GM21723 (cell line): ENCODE data around the gene ILRUN.
A peak's percentile ranks its signal among the peaks of the same experiment; 100 is the strongest.
"Not testable (repeated sequence)": the region's sequence is repeated elsewhere in the genome, so short reads cannot be mapped to it uniquely, and the experiment has no call there.

Experiments
- ATAC-seq: cut with Tn5 transposase; IDR thresholded peaks from one replicate; pipeline ENCODE4 v1.9.1; 2021; ENCODE audit warnings: mild to moderate bottlenecking, moderate library complexity; ENCODE audit not compliant: unreplicated experiment

Gene ILRUN

DNA sequence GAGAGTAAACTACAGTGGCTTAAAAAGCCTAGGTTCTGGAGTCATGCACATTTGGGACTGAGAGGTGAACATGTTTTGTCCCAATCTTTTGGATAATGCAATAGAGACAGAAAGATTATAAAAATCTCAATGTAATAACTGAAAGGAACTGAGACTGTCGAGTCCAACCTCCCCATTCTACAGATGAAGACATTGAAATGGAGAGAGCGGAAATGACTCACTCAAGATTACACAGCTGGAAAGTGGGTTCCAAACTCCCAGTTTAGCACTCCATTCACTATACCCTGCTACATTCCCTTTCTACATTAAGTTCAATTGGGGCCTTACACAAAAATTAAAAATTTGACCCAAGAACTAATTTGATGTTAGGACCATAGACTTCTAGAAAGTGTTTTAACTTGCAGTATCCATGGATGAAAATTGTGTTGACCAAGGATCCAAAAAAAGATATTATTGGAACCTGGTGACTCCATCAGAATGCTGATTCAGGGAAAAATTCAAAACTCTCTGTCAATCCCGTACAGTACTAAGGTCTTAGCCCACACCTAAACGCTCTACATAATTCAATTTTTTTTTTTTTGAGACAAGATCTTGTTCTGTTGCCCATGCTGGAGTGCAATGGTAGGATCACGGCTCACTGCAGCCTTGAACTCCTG, 1.5 kb upstream of the ILRUN start:
- no peak for ATAC-seq

DNA sequence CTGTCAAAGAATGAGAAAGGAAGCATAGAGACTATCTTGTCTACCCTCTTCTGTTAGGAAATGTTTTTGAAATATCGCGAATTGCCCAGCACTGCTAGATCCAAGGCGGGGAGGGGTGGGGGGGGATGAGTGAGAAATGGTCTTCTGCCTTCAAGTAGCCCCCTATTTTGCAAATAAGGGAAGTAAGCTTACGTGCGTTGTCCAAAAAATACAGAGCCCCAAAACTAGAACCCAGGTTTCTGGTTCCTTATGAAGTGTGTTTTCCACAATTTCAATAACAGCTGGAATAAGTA, 923 bp upstream of the ILRUN start:
- ATAC-seq = no peak

DNA sequence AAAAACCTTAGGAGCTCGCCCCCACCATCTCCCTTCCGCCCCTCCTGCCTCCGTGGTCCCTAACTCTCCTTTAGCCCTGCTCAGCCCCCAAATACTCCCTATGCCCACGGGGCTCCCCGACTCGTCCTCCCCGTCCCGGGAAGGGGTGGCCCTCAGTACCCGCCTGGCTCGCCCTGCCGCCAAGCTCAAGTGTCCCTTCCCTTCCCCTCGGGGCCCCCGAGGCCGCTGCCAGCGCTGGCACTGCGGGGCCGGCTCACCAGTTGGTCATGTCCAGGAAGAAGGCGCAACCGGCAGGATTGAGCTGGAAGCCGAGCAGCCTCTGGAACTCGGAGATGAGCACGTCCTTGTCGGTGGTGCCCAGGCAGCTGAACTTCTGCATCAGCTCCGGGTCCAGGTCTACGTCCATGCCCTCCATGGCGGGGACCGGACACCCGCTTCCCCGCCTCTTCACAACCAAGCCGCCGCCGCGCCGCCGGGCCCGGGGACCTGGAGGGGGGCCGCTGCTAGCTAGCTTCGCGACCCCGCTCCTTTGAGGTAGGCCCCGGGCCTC, 303 bp downstream of the ILRUN start:
- ATAC-seq = peak; percentile 29

DNA sequence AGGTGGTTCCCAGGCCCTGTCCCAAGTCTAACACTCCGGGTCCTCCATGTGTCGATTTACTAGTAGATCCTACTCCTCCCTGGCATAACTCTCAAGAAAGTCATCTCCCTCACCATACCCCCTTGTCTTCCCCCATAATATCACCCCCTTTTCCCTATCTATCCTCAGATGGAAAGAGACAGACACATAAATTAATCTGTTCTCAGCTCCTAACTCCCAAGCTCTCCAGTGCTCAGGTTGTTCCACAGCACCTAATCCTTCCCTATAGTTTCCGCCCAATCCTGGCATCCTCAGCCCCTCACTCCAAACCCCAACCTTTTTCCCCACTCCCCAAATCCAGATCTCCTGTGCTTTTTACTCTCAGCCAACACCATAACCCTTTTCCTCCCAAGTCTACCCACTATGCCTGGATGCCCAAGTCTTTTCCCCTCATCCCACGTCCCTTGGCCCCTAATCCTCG, 808 bp downstream of the ILRUN start:
- no peak for ATAC-seq

DNA sequence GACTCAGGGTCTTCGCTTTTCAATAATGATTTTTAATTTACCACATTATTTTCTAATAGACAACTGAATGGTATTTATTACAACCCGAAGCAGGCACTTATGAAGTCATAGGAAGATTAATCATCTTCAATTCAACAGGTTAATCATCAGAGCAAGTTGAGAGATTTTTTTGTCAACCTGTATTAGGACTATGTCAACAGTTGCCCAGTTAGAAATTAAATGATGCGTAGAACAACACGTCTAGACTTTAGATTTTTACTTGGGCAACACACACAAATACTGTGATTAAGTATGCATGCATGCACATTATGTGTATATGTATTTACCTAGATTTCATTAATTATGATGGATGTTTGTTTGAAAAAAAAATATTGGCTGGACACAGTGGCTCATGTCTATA, 4.3 kb downstream of the ILRUN start:
- ATAC-seq = no peak

DNA sequence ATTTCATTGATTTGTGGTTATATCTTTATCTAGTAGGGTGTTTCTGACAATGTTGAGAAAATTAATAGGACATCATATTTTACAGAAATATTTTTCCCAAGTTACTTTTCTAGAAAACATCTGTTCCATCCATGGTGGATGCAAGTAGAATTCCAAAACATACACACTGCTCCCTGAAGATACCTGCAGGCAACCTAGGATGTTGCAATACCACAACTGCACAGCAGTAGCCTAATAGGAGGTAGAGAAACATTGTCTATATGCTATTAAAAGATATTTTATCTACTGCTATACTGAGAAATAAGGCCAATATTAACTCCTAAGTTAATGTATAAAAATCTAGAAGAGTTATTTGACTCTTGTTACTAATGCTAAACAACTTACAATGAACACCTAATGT, 6.8 kb downstream of the ILRUN start:
- ATAC-seq = no peak

DNA sequence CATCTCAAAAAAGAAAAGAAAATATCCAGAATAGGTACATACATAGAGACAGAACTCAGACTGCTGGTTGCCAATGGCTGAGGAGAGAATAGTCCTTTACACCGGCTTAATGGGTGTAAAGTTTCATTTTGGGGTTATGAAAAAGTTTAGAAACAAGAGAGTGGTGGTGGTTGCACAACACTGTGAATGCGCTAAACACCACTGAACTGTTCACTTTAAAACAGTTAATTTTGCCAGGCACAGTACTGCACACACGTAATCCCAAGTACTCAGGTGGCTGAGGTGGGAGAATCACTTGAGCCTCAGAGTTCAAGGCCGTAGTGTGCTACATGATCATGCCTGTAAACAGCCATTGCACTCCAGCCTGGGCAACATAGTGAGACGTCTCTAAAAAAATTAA, 7.6 kb downstream of the ILRUN start:
- no peak for ATAC-seq

DNA sequence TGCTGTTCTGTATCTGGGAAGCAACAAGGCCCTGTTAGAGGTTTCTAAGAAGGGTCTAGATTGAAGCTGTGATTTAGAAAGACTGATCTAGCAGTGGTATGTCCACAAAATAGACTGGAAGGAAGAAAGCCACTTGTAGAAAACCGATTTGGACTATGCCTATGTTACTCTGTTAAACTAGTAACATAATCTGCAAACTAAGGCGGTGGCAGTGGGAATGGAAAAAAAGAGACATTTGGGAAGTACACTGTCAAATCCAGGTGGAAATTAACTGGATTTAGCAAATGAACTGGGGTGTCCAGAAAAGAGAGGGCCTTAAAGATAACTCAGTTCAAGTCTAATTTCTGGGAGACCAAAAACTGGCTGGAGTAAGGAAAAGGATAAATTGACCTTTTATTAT, 11.6 kb downstream of the ILRUN start:
- no peak for ATAC-seq

DNA sequence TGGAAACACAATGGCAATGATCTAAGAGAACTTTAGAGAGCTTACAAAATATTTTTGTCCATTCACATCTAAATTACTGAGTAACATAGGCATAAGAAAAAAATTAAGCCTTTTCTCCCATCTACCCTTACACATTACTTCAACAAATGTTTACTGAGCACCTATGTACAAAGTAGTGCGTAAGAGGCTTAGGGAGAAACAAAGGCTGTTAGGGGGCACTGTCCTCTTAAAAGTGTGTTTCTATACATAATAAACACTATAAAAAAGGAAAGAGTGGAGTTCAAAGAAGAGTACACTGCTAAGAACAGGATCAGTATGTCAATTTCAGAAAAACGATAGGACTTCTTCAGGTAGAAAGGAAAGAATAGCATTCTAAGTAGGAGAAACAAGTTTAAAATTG, 12.2 kb downstream of the ILRUN start:
- ATAC-seq = no peak

DNA sequence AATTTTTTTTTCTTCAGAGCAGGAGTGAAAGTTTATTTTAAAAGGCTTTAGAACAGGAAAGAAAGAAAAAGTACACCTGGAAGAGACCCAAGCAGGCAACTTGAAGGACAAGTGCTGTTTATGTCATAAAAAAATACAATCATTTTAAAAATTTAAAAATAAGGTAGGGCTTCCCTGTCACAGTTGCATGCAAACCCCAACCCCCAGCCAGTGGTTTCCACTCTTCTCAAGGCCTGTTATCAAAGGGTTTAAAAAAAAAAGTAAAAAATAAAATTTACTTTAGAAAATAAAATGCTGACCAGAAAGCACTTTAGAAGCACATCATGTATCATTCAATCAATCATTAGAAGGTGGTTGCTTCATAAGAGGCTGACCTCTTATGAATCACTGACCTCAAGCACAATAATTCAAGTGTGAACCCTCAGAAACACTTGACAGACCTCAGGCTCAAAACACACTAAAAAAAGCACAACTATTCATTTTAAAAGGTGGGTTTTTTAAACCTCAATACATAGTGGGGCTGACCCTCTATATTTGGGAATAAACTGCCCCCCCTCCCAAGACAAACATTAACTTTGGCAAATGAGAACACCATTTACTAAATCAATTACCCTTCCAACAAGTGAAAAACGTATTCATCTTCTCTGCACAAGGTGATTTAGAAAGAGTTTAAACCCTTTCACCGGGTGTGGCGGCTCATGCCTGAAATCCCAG, 15.6 kb downstream of the ILRUN start:
- ATAC-seq = no peak

DNA sequence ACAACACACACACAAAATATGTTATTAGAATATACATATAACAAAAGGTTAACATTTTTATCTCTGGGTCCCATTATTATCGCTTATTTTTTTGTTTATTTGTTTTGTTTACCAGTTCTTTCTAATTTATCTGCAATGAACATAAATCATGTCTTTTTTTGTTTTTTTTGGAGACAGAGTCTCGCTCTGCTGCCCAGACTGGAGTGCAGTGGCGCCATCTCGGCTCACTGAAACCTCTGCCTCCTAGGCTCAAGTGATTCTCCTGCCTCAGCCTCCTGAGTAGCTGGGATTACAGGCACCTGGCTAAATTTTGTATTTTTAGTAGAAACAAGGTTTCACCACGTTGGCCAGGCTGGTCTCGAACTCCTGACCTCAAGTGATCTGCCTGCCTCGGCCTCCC, 16.3 kb downstream of the ILRUN start:
- not testable (repeated sequence) for ATAC-seq

DNA sequence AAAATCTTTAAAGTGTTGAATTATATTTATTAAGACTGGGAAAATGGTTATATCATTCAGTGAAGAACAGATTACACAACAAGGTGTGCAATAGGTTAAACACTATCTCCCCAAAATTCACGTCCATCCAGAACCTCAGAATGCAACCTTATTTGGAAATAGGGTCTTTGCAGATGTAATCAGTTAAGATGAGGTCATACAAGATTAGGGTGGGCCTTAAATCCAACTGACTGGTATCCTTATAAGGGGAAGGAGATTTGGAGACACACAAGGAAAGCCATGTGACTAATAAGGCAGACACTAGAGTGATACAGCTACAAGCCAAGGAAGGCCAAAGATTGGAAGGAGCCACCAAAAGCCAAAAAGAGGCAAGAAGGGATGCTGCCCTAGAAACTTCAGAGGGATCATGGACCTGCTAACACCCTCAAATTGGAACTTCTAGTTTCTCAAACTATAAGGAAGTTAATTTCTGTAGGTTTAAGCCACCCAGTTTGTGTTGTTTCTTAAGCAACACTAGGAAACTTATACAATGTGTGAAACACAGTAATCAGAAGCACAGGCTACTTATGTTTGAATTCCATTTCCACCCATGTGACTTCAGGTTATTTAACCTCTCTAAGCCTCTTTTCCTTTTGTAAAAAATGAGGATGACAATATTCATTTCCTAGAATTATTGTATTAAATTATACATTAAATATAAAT, 16.9 kb downstream of the ILRUN start:
- ATAC-seq = no peak

DNA sequence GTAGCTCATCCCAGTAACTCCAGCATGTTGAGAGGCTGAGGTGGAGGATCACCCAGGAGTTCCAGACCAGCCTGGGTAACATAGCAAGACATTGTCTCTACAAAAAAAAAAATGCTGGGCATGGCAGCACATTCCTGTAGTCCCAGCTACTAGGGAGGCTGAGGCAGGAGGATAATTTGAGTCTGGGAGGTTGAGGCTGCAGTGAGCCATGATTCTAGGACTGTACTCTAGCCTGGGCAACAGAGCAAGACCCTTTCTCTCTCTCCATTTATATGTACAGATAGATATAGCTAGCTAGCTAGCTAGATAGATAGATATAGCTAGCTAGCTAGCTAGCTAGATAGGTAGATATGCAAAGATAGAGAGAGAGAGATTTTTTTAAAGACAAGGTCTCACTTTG, 20.4 kb downstream of the ILRUN start:
- ATAC-seq = no peak

DNA sequence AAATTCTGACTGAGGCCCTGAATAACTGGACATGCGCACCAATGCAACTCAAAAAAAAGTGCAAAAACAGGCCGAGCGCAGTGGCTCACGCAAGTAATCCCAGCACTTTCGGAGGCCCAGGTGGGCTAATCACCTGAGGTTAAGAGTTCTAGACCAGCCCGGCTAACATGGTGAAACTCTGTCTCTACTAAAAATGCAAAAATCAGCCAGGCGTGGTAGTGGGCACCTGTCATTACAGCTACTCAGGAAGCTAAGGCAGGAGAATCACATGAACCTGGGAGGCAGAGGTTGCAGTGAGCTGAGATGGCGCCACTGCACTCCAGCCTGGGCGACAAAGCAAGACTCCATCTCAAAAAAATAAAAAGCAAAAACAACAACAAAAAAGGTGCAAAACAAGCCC, 21.6 kb downstream of the ILRUN start:
- not testable (repeated sequence) for ATAC-seq

DNA sequence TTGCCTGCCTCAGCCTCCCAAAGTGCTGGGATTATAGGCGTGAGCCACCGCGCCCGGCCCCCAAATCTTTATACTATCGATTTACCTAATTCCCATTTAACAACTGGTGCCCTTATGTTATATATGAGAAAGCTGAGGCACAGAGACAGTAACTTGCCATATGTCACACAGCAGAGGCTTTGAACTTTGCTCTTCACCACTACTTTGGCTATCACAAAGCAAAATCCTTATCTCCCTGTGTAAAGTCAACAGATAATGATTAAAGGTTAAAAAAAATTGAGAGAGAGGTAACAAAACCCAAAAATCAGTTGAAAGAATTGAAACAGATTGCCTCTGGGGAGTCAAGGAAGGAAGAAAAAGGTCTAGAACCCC, 22.3 kb downstream of the ILRUN start:
- ATAC-seq = no peak

DNA sequence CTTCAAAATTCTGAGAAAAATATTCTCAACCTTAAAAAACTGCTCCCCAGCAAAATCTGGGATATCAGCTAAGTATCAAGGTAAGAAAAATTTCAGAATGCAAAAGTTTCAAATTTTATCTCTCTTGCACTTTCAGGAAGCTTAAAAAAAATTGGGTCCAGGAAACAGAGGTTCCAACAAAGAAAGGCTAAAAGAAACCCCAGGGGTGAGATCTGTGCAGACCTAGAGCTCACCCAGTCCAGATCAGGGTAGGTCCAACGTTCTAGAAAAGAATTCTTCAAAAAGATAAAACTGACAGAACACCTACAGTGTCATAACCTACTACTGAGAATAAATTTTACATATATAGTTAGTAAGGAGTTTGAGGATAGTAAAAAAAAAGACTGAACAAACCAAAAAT, 23.5 kb downstream of the ILRUN start:
- ATAC-seq = no peak

DNA sequence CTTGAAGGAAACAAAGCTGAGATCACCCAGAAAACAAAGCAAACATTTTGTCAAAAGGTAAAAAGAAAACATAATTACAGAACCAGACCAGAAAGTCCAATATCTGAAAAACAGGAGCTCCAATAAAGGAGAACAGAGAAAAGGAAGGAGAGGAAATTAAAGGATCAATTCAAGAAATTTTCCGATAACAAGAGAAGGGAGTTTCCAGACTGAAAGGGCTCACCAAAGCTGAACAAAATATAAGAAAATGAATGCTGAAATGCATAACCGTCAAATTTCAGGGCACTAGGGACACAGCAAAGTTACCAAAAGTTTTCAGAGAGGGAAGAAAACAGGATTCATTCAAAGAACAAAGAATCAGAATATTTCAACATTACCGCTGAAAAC, 23.9 kb downstream of the ILRUN start:
- no peak for ATAC-seq

DNA sequence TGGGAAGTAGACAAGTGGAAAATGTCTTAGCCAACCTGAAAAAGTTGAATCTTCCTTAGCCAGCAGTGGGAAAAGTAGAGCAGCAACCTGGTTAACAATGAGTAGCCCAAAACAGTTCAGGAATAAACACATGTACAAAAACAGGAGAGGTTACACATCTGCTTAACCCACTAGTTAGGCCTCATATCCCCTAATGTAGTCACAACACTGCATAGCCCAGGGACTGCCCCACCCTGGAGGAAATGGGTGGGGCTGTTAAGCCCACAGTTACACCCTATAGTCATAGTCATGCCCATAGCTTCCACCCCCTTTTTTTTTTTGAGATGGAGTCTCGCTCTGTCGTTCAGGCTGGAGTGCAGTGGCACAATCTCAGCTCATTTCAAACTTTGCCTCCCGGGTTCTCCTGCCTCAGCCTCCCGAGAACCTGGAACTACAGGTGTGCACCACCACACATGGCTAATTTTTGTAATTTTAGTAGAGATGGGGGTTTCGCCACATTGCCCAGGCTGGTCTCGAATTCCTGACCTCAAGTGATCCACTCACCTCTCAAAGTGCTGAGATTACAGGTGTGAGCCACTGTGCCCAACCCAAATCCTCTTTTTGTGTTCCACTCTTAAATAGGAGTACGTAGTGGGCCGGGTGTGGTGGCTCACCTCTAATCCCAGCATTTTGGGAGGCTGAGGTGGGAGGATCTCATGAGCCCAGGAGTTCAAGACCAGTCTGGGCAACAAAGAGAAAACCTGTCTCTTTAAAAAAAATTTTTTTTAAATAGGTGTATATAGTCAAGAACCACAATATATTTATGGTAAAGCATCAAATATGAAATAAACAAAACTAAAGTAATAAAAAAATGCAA, 24.5 kb downstream of the ILRUN start:
- peak; percentile 76 for ATAC-seq

DNA sequence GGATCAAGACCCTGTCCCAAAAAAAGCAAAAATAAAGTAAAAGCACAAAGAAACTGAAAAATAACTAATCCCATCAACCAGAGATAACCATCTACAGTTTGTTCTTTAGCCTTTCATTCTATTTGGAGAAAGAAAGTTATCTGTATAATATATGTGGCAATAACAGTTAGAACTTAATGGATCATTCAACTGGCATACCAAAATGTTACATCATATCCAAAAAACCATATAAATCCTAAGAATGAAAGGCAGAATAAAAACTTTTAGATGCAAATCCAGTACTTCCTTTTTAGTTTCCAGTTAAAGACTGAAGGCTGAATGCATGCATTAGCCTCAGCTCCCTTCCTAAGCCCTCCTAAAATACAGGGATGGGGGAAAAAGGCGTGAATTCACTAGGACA, 25.2 kb downstream of the ILRUN start:
- ATAC-seq = no peak

DNA sequence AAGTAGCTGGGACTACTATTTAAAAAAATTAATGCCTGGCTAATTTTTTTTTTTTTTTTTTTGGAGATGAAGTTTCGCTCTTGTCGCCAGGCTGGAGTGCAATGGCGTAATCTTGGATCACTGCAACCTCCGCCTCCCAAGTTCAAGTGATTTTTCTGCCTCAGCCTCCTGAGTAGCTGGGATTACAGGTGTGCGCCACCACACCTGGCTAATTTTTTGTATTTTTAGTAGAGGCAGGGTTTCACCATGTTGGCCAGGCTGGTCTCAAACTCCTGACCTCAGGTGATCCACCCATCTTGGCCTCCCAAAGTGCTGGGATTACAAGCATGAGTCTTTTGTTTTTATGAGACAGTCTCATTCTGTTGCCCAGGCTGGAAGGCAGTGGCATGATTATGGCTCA, 27.8 kb downstream of the ILRUN start:
- not testable (repeated sequence) for ATAC-seq
